Upper lobe of left lung (tissue), 6 donors: ENCODE data around the gene DNASE1L2. TPM values are rescaled to one million over a fixed set of nuclear protein-coding genes. Genes with fewer than 3 reads are reported as not detected.
A peak's percentile ranks its signal among the peaks of the same experiment; 100 is the strongest.

Experiments used
- ATAC-seq, 2 donors: fragments of 200-7000 bp; cut with Tn5 transposase; one replicate each; pipeline ENCODE4 v1.9.1; 2022; ENCODE audit warnings: mild to moderate bottlenecking in 2 of 2, moderate library complexity in 2 of 2; ENCODE audit not compliant: low FRiP score in 2 of 2
- DNase-seq, 2 donors: peaks; one replicate each; pipeline ENCODE4 v3.0.0-alpha.2; 2019 to 2020
- H3K27ac ChIP-seq, 4 donors: fragments of 200-600 bp; sonication (generic); one replicate each; pipeline ENCODE4 v1.5.1; 2016 to 2019
- H3K27me3 ChIP-seq, 4 donors: fragments of 200-600 bp; sonication (generic); one replicate each; pipeline ENCODE4 v1.5.1; 2017 to 2019
- H3K36me3 ChIP-seq, 4 donors: fragments of 200-600 bp; sonication (generic); one replicate each; pipeline ENCODE4 v1.5.1; 2016 to 2019
- H3K4me1 ChIP-seq, 4 donors: fragments of 200-600 bp; sonication (generic); one replicate each; pipeline ENCODE4 v1.5.1; 2018 to 2019
- H3K4me3 ChIP-seq, 4 donors: fragments of 200-600 bp; sonication (generic); one replicate each; pipeline ENCODE4 v1.5.1; 2017 to 2019; ENCODE audit warnings: mild to moderate bottlenecking in 2 of 4, moderate library complexity in 1 of 4
- H3K9me3 ChIP-seq, 4 donors: fragments of 200-600 bp; sonication (generic); one replicate each; pipeline ENCODE4 v1.5.1; 2018 to 2019
- EP300 ChIP-seq, 4 donors: sonication (generic); formaldehyde crosslinking; IDR thresholded peaks; one replicate each; pipeline ENCODE4 v1.5.1; 2017; ENCODE audit warnings: antibody characterized with exemption in 4 of 4, control low read depth in 2 of 4
- POLR2A ChIP-seq, 4 donors: fragments of 450-650 bp; IDR thresholded peaks; one replicate each; pipeline ENCODE4 v1.5.1; 2016 to 2017; ENCODE audit warnings: antibody characterized with exemption in 4 of 4, mild to moderate bottlenecking in 2 of 4
- POLR2AphosphoS5 ChIP-seq, 2 donors: sonication (generic); formaldehyde crosslinking; IDR thresholded peaks; one replicate each; pipeline ENCODE4 v1.5.1; 2017; ENCODE audit warnings: antibody characterized with exemption in 2 of 2
- WGBS, 2 donors: methylation state at CpG; one replicate each; pipeline ENCODE4 v1.1.5; 2017 to 2018; 5-methylcytosine and 5-hydroxymethylcytosine counted together
- total RNA-seq, 6 donors: library from RNA; depleted of rRNA in 4 of 6; stranded (reverse); fragments of >200 nt in 4 of 6; gene quantifications; one replicate each; pipeline versions ENCODE4 v1.1.0 to v1.2.1, GENCODE V29; 2016 to 2021
- TF ChIP-seq, protein P1 (sequence below), 6 experiments: fragments of 450-650 bp in 4 of 6; fragments of 200-600 bp in 2 of 6; sonication (generic) in 2 of 6; IDR thresholded peaks; one replicate each; pipeline ENCODE4 v1.5.1; 2016 to 2019; ENCODE audit warnings: antibody characterized with exemption in 6 of 6
- donor health status: DM: no; HTN: no; CAD: no; lungs with moderate emphysema.
- donor health status: DM: no; HTN: yes; CAD: no; lungs with severe emphysema.

DNASE1L2 gene
- total RNA-seq, 6 donors from 2014 or later = 0.79 to 2.1 (median 1.5) TPM; not detected in 2

GRCh38 chr16:2194166-2194834, 41.9 kb upstream of the DNASE1L2 start:
- no peak for TF ChIP-seq EP300 (IDR thresholded peaks at IDR 0.05)
- TF ChIP-seq POLR2AphosphoS5 (IDR thresholded peaks at IDR 0.05) = no peak
- no peak for TF ChIP-seq POLR2A (IDR thresholded peaks at IDR 0.05)
- TF ChIP-seq, protein P1, sequence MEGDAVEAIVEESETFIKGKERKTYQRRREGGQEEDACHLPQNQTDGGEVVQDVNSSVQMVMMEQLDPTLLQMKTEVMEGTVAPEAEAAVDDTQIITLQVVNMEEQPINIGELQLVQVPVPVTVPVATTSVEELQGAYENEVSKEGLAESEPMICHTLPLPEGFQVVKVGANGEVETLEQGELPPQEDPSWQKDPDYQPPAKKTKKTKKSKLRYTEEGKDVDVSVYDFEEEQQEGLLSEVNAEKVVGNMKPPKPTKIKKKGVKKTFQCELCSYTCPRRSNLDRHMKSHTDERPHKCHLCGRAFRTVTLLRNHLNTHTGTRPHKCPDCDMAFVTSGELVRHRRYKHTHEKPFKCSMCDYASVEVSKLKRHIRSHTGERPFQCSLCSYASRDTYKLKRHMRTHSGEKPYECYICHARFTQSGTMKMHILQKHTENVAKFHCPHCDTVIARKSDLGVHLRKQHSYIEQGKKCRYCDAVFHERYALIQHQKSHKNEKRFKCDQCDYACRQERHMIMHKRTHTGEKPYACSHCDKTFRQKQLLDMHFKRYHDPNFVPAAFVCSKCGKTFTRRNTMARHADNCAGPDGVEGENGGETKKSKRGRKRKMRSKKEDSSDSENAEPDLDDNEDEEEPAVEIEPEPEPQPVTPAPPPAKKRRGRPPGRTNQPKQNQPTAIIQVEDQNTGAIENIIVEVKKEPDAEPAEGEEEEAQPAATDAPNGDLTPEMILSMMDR (IDR thresholded peaks at IDR 0.05) = no peak
- Histone ChIP-seq H3K4me1 (peaks cover 11 to 20% (median 14%) of the 10 kb centered on the region in 4 donors), H3K9me3 (no peaks in the 10 kb centered on the region), H3K27ac (no peak overlapping the region), H3K36me3 (no peaks in the 10 kb centered on the region), H3K4me3 (no peak overlapping the region), H3K27me3 (peaks cover 0 to 28% (median 21%) of the 10 kb centered on the region in 4 donors)
- whole genome bisulfite sequencing, 2 donors = 67% methylated on average over 16 of the region's 16 CpGs; no CpG with 5 or more reads in 1 of the 2 donors
- ATAC-seq (no peak), DNase-seq (peak in 1 of 2 donors; percentile 64)

DNA sequence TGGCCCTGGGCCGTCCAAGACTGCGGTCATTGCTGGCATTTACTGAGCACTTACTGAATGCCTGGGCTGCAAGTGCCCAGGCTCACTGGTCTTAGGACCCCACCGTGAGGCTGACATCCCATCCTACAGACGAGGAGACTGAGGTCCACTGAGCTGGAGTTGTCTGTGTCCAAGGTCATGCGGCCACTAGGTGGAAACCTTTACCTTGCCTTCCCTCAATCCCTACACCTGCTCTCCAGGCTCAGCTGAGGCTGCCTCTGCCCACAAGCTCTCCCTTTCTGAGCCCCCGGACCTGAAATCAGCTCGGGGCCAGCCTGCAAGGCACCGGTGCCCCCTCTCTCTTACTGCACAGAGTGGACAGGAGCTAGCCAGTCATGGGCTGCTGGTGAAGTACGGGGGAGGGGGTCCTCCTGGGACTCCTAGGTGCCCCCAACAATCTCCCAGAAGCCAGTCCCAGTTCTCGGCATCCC, 41.4 kb upstream of the DNASE1L2 start:
- Histone ChIP-seq H3K27ac (no peak overlapping the region), H3K4me3 (no peak overlapping the region), H3K9me3 (no peaks in the 10 kb centered on the region), H3K36me3 (no peaks in the 10 kb centered on the region), H3K4me1 (peaks cover 11 to 20% (median 14%) of the 10 kb centered on the region in 4 donors), H3K27me3 (peaks cover 0 to 28% (median 21%) of the 10 kb centered on the region in 4 donors)
- peak; percentile 28 to 53 for ATAC-seq
- DNase-seq = peak in 1 of 2 donors; percentile 65
- TF ChIP-seq POLR2AphosphoS5 (IDR thresholded peaks at IDR 0.05) = no peak
- TF ChIP-seq EP300 (IDR thresholded peaks at IDR 0.05) = no peak
- TF ChIP-seq, protein P1 (IDR thresholded peaks at IDR 0.05) = peak; percentile 39 to 67 (median 50)
- 0 to 8% methylated on average over 2 to 8 of the region's 10 CpGs for WGBS, 2 donors

DNA sequence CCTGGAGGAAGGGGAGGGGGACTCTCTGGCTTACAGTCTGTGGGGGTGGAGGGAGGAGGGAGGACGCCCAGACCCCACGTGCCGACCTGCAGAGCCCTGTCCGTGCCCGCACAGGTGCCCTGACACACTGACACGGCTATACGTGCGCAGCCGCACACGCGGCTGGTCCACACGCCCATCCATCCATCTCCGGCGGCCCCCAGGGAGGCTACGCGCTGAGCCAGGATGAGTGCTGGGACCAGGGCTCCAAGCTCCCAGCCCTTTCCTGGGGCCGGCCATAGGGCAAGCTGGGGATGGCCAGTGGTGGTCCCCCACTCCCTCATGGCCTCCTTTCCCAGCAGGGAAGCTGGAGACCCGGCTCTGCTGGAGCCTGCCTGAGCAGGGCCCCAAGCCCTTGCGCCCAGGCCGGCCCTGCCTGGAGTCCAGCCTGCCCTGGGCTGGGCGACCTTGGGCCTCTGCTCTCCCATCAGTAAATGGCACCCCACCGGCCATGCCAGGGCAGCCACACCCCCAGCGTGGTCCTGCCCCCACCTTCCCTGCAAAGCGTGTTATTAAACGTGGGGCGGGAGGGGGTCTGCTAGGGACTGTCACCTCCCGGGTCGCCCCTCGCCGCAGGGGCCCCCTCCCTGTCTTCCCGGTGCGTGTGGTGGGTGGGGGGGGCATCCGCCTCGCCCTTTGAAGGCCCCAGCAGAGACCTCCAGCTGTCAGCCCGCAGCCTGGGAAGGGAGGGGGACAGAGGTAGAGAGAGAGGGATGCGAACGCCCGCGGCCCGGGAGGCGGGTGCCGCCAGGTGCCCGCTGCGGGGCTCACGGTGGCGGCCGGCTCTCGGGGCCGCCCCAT, 40.7 kb upstream of the DNASE1L2 start:
- Histone ChIP-seq H3K4me1 (peaks cover 11 to 20% (median 14%) of the 10 kb centered on the region in 4 donors), H3K4me3 (peak overlapping the region in 3 of 4 donors; percentile 41 to 51 (median 44)), H3K9me3 (no peaks in the 10 kb centered on the region), H3K27me3 (peaks cover 0 to 28% (median 21%) of the 10 kb centered on the region in 4 donors), H3K36me3 (no peaks in the 10 kb centered on the region), H3K27ac (no peak overlapping the region)
- TF ChIP-seq POLR2A (IDR thresholded peaks at IDR 0.05) = no peak
- TF ChIP-seq POLR2AphosphoS5 (IDR thresholded peaks at IDR 0.05) = no peak
- ATAC-seq (no peak), DNase-seq (peak in 1 of 2 donors; percentile 72)
- WGBS, 2 donors = 1 to 5% methylated on average over 13 to 32 of the region's 49 CpGs

- Histone ChIP-seq H3K4me3 (peak within 1 kb of the TSS in 3 of 4 donors; percentile 41 to 51 (median 44)), H3K4me1 (peaks cover 11 to 20% (median 14%) of the 10 kb centered on the region in 4 donors), H3K36me3 (no peaks in the 10 kb centered on the region), H3K9me3 (no peaks in the 10 kb centered on the region), H3K27me3 (peaks cover 0 to 28% (median 21%) of the 10 kb centered on the region in 4 donors), H3K27ac (no peak within 1 kb of the TSS)
- TF ChIP-seq EP300 (IDR thresholded peaks at IDR 0.05) (no peak), POLR2AphosphoS5 (IDR thresholded peaks at IDR 0.05) (no peak), POLR2A (IDR thresholded peaks at IDR 0.05) (no peak)
- TF ChIP-seq, protein P1 (IDR thresholded peaks at IDR 0.05) = no peak
- ATAC-seq (no peak), DNase-seq (peak in 1 of 2 donors; percentile 83)
- WGBS, 2 donors = 0% methylated on average over 5 of the region's 129 CpGs; no CpG with 5 or more reads in 1 of the 2 donors
Measured at GRCh38 chr16:2196162-2196980, 39.9 kb upstream of the DNASE1L2 start, which contains the start of gene CASKIN1. CASKIN1 (minus strand) TSS chr16:2196605; CDS start chr16:2196432, 173 bp downstream.
